GM21576 (cell line): ENCODE data around the gene ATRNL1.

Source experiments
- ATAC-seq: cut with Tn5 transposase; IDR thresholded peaks from one replicate; pipeline ENCODE4 v1.9.1; 2021; ENCODE audit warnings: mild to moderate bottlenecking, moderate library complexity; ENCODE audit not compliant: unreplicated experiment

Gene ATRNL1

DNA sequence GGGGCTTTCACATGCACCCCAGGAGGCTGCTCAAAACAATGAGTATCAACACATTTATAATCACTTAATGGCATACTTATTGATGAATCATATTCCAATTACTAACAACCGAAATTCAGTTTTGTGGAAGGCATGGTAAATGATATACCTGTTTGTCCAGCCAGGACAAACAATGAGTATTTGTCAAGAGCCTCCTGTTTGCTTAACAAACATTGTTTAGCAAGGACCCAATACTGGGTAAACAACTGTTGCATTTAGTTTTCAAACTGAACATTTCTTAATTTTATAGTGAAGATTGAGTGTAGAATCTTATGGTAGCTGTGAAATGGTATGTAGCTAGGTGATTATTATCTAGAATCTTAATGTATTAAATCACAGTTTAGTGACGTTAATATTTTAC lies 473.7 kb downstream of the ATRNL1 start:
- no peak for ATAC-seq

- no peak for ATAC-seq
Observed at GRCh38 chr10:115572740-115573455, 479.7 kb downstream of the ATRNL1 start.

GRCh38 chr10:115580239-115580638 lies 487.1 kb downstream of the ATRNL1 start:
- no peak for ATAC-seq

- no peak for ATAC-seq
Observed at GRCh38 chr10:115593060-115593459, 499.9 kb downstream of the ATRNL1 start.

GRCh38 chr10:115604627-115605026 lies 511.5 kb downstream of the ATRNL1 start:
- no peak for ATAC-seq

GRCh38 chr10:115606086-115606485 lies 512.9 kb downstream of the ATRNL1 start:
- ATAC-seq, result no peak

DNA sequence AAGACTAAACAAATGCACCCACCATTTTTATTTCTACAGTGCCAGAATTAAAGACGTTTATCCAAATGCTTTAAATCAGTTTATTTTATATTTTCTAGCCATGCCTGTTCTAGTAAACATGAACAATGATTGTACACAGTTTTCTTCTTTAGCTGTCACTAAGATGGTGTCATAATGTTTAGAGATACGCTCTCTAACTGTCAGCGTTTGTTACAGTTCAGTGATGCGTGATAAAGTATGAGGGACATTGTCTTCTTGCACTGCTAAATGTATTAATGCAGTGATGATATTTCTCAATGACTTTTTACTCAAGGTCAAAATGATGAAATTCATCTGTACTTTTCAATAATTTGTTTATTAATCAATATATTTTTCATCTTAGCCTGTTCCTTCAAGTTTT lies 513.6 kb downstream of the ATRNL1 start:
- ATAC-seq, result no peak

- ATAC-seq, result no peak
Observed at GRCh38 chr10:115624448-115624847, 531.3 kb downstream of the ATRNL1 start.

DNA sequence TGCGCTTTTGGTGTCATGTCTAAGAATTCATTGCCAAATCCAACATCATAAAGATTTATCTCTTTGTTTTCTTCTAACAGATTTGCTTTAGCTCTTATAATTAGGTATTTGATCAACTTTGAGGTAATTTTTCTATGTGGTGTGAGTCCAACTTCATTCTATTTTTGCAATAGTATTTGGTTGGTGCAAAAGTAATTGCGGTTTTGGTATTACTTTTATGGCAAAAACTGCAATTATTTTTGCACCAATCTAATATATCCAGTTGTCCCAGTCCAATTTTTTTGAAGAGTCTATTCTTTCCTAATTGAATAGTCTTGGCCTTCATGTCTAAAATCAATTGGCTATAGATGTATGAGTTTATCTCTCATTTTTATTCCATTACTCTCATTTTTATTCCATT lies 535.5 kb downstream of the ATRNL1 start:
- no peak for ATAC-seq

- no peak for ATAC-seq
Observed at GRCh38 chr10:115638246-115638645, 545.1 kb downstream of the ATRNL1 start.

DNA sequence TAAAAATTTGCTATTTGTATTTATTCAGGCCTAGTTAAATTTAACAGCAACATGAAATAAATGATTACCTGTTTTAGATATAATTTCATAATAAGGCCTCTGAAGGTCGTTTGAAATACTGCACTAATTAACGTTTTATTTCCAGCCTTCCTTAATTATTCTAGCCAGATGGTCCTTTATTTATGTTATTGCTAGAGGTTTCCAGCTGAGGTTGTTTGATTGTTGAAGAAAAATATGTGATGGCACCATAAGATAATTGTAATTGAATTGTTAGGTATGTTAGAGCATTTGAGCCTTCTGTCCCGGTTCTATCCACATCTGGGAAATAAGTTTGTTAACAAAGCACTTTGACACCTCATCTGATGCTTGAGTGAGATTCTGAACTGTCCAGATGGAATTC lies 556.1 kb downstream of the ATRNL1 start:
- no peak for ATAC-seq

DNA sequence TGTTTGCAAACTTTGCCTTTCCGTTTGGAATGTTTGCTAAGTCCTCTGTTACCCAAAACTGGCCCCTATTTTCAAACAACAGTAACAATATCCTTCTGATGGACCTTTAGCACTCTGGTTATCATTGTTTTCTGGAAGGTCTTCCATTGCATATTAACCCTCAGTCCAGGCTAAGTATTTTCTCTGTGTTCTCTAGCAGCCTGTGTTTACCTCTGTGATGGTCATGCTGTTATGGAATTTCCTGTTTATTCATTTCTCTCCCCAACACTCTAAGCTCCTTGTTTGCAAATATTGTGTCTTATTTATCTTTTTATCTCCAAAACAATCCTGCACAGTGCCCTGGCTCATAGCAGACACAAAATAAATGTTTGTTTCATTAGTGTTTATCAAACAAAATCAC lies 560.3 kb downstream of the ATRNL1 start:
- no peak for ATAC-seq

DNA sequence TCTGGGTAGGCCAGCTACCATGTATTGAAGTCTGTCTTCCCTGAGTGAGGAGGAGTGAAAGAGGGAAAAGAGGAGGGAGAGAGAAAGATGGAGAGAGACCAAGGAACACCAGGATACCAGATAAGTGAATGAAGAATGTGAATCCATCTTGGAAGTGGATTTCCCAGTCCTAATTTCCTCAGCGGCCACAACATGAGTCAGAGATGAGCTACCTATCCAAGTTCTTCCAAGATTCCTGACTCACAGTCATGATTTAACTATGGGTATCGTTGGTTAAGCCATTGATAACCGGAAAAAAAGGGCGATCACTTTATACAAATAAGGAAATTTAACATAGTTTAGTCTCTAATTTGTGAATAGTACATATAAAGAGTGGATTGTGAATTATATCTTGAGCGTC lies 561.8 kb downstream of the ATRNL1 start:
- no peak for ATAC-seq

DNA sequence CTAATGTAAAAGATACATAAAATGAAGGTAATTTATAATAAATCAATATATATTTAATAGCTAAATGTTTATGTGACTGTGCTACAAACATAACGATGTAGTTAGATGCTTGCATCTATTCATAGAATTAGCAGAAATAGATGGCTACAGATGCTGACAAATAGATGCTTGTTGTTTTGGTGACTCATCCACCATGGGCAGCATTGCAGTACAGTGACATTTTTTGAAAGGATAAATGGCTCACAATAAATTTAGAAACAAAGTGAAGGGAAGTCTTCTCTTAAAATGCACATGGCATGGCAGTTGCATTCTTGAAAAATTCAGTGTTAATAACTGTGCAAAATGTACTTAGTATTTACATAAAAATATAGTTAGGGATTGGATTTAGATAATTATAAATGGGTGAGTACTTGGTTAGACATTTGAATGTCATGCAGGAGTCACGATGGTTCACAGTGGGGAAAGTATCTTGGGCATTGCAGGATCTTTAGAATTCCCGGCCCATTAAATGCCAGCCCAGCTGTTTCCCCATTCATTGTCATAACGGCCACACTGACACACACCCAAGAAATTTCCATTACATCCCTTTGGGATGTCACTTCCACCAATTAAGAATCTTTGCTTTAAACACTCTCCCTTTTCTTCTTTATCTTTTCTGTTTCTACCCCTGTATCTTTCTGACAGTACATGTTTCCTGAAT lies 564.1 kb downstream of the ATRNL1 start:
- ATAC-seq, result no peak

DNA sequence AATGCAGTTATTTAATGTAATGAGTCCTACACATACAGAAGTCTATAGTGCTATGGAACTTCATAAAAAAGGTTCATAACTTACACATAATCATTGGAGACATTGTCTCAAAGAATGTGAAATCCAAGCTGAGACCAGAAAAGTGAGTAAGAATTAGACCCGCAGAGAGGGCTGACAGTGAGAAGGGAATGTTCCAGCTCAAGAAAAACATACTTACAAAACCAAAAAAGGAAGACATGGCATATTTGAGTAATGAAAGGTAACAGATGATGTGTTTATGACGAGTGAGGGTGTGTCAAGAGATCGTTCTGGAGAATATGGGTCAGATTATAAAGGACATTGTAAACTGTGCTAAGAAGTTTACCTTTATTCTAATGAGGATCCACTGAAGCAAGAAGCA lies 566.5 kb downstream of the ATRNL1 start:
- no peak for ATAC-seq

GRCh38 chr10:115660391-115660790 lies 567.2 kb downstream of the ATRNL1 start:
- no peak for ATAC-seq

DNA sequence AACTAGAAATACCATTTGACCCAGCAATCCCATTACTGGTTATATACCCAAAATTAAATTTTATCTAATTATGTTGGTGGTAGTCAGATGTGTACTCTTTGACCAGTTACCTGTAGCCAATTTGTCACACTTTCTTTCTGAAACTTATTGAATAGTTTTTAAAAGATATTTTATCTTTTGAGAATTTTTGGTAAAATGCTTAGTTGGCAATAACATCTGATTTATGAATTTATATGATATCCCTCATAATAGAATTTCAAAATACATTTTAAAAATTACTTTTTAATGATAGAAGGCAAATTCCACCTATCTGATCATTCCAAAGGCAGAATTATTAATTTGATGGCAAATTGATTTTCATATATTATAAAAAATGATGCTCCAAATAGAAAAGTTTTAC lies 569.3 kb downstream of the ATRNL1 start:
- ATAC-seq, result no peak

DNA sequence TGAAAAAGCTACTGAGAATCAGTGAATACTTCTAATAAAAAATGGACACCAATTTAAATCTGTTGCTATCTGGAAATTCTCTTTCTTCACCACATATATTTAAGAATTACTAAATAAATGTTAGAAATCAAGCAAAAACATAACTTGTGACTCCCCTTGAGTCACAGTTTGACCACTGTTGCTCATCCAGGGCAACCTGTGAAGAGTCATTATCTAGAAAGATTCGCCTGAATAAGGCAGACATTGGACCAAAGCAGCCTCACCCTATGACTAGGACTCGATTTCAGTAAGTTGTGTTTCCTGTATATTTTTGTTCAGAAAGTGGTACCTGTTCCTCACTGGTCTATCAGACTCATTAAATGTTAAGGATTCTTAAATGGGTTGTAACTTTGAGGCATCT lies 572.4 kb downstream of the ATRNL1 start:
- ATAC-seq, result no peak

DNA sequence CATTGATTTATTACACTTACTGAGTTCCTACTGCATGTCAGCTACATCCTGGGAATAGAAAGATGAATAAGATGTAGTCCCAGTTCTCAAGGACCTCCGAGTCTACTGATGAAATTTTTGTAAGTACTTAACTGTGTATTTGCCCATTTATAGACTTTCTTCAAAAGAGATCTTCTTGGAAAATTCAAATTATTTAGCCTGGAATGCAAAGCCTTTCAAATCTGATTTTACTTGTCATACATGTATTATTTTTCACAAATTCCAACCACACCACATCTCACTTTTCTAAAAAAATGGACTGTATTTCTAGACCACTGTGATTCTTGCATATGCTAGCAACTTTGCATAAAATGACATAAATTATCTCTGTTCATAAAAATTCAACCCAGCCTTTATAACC lies 581.3 kb downstream of the ATRNL1 start:
- no peak for ATAC-seq

DNA sequence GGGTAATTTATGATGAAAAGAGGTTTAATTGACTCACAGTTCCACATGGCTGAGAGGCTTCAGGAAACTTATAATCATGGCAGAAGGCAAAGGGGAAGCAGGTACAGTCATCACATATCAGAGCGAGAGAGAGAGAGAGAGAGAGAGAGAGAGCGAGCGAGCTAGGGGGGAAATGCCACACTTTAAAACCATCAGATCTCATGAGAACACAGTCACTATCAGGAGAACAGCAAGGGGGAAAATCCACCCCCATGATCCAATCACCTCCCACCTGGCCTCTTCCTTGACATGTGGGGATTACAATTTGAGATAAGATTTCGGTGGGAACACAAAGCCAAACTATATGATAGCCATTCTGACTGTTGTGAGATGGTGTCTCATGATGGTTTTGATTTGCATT lies 603.6 kb downstream of the ATRNL1 start:
- ATAC-seq, result no peak

- no peak for ATAC-seq
Observed at GRCh38 chr10:115706026-115706425, 612.9 kb downstream of the ATRNL1 start.

GRCh38 chr10:115706488-115707076 lies 613.4 kb downstream of the ATRNL1 start:
- ATAC-seq, result no peak
